GM18868 (cell line): ENCODE data around the gene NUP93.

Experiments used
- ATAC-seq: cut with Tn5 transposase; IDR thresholded peaks from one replicate; pipeline ENCODE4 v1.9.1; 2021; ENCODE audit warnings: mild to moderate bottlenecking, moderate library complexity; ENCODE audit not compliant: unreplicated experiment

NUP93 gene

GRCh38 chr16:56812884-56813283 is 83.0 kb downstream of the NUP93 start:
- no peak for ATAC-seq

DNA sequence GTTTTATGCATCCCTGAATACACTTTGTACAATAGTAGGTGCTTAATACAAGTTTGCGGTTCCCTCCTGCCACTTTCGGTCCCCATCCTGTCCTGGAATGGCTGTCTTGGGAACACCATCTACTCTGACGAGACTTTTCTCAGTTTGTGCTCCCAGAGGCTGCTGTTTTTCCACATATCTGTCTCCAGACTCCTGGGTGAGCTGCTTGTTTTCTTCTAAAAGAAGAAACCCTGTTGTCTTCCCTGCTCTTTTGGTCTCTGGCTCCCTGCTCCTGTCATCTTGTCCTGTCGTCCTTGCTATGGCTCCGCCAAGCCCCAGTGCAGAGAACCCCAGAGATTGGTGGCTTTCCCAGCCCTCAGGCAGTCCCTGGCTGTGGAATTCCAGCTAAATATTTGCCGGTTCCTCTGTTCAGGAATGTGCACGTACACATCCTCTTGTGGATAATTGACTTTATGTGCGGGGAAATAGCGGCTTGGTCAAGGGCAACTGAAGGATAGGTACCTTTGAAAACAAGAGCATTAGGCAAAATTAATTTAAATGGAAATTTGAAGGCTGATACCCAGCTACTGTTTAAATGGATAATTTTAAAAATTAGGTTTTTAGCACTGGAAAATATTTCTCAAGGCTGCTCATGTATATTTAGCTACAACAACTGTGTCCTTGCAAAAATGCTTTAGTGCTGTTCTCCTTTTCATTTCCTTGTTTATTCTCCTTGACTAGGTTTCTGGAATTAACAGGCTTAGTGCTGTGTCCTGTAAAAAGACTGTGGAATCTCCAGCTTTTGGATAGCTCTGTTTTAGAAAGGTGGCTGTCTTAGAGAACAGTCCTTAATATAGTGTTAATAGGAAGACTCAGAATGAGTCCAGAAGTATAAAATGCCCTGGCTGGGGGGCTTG is 84.9 kb downstream of the NUP93 start:
- no peak for ATAC-seq

GRCh38 chr16:56815721-56816120 is 85.8 kb downstream of the NUP93 start:
- ATAC-seq = no peak

DNA sequence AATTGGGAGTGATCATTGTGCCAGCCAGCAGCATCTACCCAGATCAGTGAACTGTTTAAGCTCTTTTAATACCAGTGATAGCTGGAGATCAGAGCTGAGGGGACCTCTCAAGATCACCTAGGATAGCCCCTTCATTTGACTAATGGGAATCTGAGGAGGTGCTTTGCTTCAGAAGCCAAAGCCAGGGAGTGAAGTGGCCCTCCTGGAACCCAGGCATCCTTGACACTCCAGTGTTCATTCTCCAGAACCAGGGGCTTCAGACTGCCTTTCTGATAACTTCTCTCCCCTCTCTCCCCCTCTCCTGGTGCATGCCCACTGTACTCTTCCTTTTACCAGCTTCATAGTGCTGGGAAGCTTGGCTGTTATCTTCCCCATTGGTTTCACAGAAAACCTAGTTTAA is 87.1 kb downstream of the NUP93 start:
- no peak for ATAC-seq

DNA sequence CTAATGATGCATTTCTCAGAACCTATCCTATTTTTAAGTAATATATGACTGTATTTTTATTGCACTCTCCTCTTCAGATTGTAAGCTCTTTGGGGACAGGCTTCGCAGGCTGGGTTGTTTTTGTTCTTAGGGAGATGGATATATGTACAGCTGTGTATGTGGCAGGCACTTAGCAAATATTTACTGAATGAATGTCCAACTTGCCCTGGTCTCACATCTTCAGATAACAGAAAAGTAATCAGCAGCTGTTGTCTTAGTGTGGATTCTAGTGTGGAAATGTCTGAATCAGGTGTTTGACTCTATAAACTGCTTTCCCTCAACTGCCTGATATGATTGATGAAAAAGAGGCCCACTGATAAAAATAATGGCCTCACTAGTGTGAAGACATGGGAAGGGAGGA is 88.0 kb downstream of the NUP93 start:
- ATAC-seq = no peak

DNA sequence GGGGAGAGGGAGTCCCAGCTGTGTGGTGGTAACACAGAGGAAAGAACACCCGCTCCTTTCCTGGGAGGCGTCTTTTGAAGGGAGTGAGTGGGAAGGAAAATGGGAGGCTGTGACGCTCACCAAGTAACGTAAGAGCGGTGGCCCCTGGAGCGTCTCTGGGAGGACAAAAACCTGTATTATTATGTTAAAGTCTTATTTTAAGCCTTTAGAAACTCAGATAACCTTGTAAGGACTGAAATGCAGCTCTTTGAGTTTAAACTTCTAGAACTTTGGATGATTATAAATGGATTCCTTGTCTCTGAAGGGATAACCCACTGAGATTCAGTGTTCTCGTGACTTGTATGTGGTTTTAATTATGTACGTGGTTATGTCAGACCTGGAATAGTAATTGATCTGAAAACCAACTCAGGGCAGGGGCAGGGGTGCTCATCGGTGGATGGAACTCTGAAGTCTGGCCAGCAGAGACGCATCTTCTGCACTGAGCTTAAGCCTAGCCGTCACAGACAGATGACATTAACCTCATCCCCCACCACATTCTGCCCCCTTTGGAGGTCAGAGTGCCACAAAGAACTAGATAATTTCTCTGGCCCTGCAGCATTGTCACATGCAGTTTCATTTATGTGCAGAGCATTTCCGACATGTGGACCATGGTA is 93.3 kb downstream of the NUP93 start:
- no peak for ATAC-seq

DNA sequence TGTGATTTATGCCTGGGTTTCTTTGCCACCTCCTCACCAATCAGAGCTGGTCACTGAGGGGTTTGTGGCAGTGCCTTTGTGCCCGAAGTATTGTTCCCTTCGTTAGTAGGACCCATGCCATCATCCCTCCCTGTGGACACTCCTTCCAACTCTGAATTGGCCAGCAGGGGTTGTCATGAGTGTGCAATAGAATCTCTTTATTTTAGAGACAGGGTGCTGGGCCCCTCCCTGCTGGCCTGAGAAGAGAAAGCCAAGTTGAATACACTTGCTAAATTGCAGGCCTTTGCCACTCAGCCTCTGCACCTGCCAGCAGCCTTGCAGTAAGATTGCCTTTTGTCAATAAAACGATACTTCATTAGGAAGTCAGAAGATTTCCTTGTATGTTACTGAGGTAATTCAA is 94.4 kb downstream of the NUP93 start:
- no peak for ATAC-seq

GRCh38 chr16:56824804-56825203 is 94.9 kb downstream of the NUP93 start:
- no peak for ATAC-seq

- ATAC-seq = no peak
These were observed 95.9 kb downstream of the NUP93 start for GRCh38 chr16:56825826-56826225.

DNA sequence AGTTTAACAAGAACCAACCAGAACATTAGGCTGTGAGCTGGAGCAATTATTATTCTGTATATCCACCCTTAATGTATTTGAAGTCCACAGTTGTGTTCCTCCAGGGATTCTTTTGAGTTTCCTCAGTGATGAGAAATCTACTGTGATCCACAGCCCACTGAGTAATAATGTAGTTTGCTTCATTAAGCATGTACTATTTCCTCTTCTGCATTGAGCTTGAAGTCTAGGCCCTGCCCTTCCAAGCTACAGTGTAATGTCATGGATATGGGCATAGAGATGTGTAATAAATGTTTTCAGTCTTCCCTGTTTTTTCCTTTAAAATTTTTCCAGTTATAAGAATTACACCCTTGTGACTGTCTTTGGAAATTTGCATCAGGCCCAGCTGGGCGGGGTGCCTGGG is 98.7 kb downstream of the NUP93 start:
- ATAC-seq = no peak

DNA sequence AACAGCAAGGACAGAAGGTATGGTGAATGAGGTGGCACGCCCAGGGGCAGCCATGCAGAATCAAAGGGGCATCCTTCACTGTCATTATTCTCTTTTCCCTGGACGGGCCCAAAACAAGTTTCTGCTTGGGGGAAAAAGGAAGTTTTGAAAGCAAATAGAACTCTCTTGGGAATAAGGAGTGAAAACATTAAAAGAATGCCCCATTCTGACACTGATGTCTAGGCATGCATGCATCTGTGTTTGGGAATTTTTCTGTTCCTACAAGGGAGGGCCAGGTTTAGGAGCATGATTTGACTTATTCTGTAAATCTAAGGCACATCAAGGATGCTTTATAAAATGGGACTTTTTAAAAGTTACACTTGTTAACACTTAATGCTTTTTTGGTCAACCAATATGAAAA is 100.7 kb downstream of the NUP93 start:
- ATAC-seq = no peak

DNA sequence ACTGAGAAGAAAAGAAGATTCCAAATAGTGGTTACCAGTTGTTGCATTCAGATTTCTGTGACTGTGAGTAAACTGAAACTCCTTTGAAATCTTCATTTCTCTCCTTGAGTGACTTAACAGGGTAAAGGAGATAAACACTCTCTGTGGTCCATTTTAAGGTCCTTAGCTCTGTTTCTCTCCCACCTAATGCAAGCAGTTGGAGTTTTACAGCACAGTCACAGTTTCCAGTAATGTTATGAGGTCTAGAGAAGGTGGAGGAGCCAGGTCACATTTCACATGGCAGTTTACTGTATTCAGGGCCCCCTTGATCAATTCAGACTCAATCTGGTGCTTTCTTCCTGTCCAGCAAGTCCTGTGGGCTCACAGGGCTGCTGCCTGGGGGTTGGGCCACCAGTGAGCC is 102.8 kb downstream of the NUP93 start:
- no peak for ATAC-seq

GRCh38 chr16:56833243-56833970 is 103.5 kb downstream of the NUP93 start:
- ATAC-seq = no peak

DNA sequence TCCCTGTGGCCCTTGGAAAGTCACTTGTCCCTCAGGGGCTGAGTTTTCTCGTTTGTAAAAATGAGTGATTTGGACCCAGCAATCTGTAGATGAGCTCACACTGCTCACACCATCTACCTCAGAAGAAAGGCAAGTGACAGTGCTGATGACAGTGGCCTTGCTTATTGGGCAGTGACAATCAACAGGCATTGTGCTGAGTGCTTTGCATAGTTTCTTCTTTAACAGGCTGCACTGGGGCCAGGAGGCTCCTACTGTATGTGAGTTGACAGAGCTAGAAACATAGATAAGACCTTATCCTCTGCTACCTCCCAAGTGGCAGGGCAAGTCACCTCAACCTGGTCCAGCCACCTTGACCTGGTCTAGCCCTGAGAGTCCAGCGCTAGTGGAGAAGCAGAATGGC is 105.4 kb downstream of the NUP93 start:
- ATAC-seq = no peak

DNA sequence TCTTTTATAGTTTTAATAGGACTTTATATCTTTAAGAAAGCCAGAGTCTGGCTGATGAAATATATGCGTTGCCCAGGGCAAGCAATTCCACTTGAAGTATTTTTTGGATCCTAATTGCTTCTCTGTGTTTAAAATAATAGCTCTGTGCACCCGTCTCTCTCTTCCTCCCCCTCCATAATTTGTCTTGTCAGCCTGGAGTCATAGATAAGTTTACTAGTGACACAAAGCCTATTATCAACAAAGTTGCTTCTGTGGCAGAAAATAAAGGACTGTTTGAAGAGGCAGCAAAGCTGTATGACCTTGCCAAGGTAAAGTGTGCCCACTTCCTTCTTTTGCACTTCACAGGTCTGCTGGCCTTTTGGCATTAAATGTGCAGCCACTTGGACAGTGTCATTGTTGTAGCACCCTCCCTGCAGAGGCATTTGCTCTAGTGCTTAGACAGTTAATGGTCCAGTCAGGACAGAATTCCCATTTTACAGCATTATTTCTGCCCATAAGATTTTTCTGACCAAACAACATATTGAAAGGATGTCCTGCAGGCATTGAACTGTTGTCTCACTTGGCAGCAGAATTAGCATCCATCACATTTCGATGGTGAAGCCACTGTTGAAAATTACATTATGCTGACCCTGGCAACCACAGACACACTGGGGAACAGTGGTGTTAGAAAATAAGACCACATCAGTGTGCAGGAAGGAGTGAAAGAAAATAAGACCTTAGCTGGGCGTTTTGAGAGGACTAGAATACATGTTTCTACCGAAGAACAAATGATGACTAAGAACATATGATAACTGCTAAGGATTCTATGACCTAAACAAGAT is 106.7 kb downstream of the NUP93 start:
- no peak for ATAC-seq

GRCh38 chr16:56838622-56839337 is 108.9 kb downstream of the NUP93 start:
- ATAC-seq = no peak

DNA sequence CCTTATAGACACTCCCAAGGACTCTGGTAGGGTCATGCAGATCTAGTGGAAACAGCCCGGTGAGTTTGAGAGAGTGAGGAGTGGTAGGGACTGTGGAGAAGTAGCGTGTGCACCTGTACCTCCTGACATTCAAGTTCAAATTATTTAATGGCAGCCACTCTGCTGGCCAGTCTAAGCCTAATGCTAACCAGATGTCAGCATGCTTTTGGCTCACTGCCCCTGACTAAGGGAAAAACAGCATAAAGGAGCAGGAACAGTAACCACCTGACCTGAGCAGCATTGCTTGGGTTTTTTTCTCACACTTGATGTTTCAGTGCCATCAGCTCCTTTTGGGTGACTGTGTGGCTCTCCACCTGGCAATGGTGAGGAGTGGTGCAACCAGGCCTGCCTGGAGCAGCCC is 111.3 kb downstream of the NUP93 start:
- no peak for ATAC-seq

- no peak for ATAC-seq
These were observed 111.7 kb downstream of the NUP93 start for GRCh38 chr16:56841659-56842058.

DNA sequence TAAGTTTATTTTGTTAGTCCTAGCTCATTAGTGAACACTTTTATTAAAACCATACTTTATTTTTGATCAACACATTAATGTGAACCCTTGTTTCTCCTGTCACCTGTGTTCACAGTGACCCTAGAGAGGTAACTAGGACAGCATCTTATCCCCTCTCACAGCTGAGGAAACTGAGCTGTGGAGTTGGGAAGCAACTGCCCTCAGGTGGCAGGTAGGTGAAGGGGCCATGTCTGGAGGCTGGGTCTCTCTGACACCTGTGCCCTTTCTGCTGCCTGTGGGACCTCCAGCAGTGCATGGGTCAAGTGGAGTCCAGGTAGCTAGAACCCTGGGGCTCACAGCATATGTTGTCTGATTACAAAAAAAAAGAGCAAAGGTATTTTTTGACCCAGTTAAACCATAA is 112.2 kb downstream of the NUP93 start:
- ATAC-seq = no peak

- no peak for ATAC-seq
These were observed 114.1 kb downstream of the NUP93 start for GRCh38 chr16:56844056-56844455.
